Measurements from ENCODE around the gene LMBR1.
A peak's percentile ranks its signal among the peaks of the same experiment; 100 is the strongest.

LMBR1 gene

DNA sequence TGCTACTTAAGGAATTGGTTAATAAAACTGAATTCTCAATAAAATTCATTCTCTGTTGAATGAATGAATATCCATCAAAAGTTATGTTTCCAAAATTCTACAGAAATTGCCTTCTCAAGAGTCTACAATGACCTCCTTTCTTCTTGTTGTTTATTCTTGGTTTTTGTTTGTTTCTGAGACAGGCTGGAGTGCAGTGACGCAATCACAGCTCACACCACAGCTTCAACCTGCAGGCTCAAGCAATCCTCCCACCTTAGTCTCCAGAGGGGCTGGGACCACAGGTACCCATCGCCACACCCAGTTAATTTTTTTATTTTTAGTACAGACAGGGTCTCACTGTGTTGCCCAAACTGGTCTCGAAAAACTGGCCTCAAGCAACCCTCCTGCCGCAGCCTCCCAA is 97.6 kb downstream of the LMBR1 start:
- DNase-seq (ENCODE audit: low read depth, low spot score): no peak

DNA sequence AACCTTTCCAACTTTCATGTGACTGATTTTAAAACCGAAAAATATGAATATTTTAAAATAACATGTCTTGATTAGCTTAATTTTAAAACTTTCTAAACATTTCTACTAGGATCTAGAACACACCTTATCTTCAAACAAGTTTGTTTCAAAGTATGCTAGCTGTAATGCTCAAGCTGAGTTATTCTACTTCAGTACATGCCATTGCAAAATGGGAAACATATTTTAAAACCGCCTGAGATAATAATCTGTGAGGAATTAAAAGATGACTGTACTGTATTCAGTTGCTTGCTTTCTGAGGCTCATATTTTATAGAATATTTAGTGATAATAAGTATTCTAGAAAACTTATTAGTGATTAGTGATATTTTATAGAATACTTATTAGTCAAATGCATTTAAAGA is 99.6 kb downstream of the LMBR1 start:
- no peak for DNase-seq (ENCODE audit: low read depth, low spot score)

DNA sequence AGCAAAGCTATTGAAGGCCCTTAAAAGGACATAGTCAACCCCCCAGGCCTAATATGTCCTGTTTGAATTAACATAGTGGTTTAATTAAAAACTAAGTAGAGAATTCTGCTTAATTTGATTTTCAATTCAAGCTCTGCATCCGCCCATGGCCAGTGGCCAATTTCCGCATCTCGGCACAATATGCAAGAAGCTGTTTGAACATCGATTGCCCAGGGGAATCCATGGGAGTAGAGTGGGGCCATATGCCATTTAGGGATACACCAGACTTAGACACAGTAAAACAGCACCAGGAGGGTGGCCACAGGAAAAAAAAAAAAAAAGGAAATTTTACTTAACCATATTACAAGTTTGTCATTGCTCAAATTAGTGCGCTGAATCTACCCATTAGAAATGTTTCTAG is 100.4 kb downstream of the LMBR1 start:
- no peak for DNase-seq (ENCODE audit: low read depth, low spot score)

DNA sequence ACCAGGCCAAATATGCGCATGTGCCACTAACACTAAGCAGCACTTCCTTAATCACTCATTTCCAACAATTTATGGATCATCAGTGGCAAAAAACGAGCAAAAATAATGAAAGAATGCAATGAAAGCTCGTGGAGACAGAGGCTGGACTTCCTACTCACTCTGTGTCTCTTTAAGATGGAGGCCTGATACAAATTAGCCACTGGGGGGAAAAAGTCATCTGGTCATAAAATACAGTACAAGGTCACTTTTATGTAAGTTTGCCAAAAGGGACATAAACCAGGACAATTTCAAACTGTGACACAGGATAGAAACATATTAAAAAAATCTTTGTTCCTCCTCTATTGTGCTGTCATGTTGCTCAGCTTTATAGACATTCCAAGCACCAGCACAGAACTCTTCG is 101.7 kb downstream of the LMBR1 start:
- DNase-seq (ENCODE audit: low read depth, low spot score): no peak

GRCh38 chr7:156790264-156790663 is 102.7 kb downstream of the LMBR1 start:
- no peak for DNase-seq (ENCODE audit: low read depth, low spot score)

DNA sequence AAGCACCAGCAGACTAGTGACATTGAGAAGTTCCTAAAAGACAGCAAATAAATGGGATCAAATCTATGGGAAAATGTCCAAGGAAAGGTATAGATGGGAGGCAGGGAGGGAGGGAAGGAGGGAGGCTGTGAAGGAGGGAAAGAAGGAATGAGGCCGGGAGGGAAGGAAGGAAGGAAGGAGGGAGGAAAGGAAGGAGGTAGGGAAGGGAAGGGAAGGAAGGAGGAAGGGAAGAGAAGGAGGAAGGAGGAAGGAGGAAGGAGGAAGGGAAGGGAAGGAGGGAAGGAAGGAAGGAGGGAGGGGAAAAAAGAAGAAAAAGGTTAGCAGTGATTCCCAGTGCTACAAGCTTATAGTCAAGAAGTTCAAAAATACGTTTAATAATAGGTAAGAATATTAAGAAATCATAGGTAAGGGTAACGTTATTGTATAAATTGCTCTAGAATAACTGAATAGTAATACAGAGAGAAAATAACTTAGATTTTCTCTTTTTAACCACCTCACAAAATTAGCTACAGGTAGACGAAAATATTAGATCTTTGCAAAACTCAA is 106.9 kb downstream of the LMBR1 start:
- no peak for DNase-seq (ENCODE audit: low read depth, low spot score)

DNA sequence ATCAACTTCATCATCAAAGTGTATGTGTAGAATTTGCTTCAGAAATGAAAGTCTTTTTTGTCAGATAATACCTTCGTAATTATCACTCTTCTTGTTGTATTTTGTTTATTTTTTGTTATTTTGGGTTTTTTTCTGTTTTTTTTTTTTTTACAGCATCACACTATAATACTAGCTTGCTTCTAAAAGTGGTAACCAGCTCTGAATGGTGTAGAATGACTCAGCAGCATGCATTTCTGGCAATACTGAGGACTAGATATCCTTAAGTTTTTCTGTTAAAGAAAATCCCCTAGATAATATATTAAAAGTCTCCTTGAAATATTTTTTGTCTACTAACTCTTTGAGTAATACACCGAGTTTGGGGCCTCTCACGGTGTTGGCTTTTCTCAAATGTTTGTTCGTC is 109.1 kb downstream of the LMBR1 start:
- DNase-seq (ENCODE audit: low read depth, low spot score): no peak

GRCh38 chr7:156781972-156782371 is 111.0 kb downstream of the LMBR1 start:
- no peak for DNase-seq (ENCODE audit: low read depth, low spot score)

DNA sequence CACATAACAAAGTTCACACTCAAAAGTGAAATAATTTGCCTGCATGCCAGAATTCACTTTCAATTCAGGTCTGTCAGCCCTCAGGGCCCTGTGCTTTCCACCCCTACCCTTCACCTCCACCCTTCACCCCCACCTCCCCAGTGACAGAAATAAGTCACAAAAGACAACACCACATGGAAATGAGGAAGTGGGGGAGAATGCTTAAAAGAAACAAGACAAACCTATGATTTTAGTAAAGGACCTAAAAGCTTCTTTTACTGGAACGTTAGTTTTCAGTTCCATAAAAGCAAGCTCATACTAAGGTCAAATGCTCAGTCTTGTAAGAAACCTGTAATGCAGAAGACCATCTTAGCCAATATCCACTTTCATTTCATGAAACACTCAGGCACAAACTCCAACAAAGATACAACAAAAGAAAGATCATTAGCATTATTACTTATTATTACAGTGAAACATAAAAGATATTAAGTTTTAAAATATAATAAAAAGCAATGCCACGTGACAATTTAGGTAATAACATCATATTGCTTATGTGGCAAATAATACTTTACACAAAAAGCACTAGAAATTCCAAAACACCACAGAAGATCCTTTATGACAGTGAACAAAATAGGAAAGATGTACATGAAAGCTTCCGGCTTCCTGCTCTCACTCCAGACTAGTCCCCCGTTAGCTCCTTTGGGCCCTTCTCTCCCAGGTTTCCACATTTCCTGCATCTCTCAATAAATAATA is 112.1 kb downstream of the LMBR1 start:
- DNase-seq (ENCODE audit: low read depth, low spot score): no peak

DNA sequence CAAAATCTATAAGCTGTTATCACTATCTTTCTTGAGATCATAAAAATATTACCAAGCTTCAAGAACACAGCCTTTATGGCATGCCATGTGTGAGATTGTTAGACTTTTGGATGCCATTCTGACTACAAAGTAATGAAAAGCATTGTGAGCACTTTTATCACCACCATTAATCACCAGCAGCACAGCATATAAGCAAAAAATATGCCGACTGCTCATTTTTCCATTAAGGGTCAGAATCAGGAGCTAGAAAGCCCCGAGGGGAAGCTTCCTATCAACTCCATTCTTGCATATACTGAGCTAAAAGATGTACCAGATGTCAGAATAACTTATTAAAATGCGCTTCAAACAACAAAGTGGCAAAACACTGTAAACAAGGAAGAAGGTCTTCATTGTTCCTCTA is 114.3 kb downstream of the LMBR1 start:
- no peak for DNase-seq (ENCODE audit: low read depth, low spot score)

GRCh38 chr7:156778201-156778600 is 114.8 kb downstream of the LMBR1 start:
- no peak for DNase-seq (ENCODE audit: low read depth, low spot score)

DNA sequence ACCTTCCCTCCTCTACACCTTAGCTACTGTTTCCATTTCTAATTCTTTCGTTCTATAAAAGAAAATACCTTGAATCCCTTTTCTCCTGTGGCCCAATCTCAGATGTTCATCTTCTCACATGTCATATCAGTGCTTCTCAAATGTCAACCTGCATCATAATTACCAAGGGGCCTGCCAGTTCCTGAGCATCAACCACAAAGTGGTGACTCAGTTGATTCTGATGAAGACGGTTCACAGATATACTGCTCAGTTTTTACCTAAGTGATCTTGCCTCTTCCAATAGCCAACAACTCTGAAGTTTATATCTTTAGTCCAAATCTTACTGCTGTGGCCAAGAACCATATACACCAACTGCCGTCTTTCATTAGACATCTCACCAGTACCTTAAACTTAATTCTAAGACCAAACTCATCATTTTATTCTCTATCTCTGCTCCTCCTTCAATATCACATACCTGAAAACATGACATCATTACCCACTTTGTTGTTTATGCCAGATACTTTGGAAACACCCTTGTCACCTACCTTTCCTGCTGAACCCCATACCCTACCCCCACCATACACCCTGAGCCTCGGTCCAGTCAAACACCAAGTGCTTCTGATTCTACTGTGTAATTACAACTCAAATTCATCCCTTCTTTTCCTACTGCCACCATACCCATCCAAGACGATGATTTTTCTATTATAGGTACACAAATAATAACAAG is 115.5 kb downstream of the LMBR1 start:
- DNase-seq (ENCODE audit: low read depth, low spot score): peak; percentile 5

GRCh38 chr7:156776527-156776926 is 116.5 kb downstream of the LMBR1 start:
- no peak for DNase-seq (ENCODE audit: low read depth, low spot score)

GRCh38 chr7:156773966-156774365 is 119.0 kb downstream of the LMBR1 start:
- DNase-seq (ENCODE audit: low read depth, low spot score): no peak

DNA sequence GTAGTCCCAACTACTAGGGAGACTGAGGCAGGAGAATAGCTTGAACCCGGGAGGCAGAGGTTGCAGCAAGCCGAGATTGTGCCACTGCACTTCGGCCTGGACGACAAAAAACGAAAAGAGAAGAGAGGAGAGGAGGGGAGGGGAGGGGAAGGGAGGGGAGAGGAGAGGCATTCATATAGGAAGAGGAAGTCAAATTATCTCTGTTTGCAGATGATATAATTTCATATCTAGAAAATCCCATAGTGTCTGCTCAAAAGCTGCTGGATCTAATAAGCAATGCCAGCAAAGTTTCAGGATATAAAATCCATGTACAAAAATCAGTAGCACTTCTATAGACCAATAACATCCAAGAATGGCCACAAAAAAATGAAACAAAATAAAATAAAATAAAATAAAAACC is 120.3 kb downstream of the LMBR1 start:
- no peak for DNase-seq (ENCODE audit: low read depth, low spot score)

DNA sequence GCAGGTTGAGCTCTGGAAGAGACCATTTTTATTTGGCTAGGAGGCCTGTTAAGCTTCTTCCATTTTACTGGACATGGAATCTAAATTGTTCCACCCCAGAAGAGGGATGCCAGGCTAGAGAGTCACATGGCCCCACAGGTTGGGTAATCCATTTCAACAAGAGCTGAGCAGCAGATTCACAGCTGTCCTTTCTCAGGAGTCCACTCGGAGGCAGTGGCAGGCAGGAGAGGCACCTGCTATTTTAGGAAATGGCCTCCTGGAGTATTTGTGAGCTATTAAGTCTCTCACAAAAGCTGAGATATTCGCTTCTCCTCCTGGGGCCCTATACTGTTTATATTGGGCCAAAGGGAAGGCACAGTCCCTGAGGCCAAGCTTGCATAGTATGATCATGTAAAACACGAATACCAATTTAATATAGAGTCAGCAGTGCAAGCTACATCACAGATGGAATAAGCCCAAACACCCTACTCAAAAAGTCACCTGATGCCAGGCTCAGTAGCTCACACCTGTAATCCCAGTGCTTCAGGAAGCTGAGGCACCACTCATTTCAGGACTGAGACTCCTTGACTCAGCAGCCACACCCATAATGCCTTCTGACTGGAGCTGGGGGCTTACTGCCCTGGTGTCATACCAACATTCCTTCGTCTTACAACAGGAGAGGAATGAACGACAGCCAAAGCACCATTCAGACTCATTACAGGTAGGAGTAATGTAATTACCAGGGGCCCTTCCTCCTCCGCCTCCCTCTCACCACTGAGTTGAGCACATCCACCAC is 124.1 kb downstream of the LMBR1 start:
- DNase-seq (ENCODE audit: low read depth, low spot score): no peak

DNA sequence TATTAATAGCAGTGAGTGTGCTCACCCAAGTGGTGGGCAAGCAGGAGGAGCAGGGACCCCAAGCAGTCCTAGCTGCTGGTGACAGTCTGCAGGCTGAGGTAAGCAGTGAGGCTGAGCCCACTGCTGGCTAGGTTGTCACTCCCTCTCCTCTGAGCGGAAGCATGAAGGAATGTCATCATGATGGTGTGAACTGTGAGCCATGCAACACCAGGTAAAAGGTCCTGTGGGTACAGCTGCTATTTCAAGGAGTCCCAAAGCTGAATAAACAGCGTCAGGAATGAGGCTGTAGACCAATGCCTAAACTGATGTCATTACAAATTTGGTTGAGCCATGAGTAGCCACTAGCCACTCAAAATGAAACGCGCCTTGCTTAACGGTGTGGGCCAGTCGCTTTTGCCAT is 126.3 kb downstream of the LMBR1 start:
- no peak for DNase-seq (ENCODE audit: low read depth, low spot score)

DNA sequence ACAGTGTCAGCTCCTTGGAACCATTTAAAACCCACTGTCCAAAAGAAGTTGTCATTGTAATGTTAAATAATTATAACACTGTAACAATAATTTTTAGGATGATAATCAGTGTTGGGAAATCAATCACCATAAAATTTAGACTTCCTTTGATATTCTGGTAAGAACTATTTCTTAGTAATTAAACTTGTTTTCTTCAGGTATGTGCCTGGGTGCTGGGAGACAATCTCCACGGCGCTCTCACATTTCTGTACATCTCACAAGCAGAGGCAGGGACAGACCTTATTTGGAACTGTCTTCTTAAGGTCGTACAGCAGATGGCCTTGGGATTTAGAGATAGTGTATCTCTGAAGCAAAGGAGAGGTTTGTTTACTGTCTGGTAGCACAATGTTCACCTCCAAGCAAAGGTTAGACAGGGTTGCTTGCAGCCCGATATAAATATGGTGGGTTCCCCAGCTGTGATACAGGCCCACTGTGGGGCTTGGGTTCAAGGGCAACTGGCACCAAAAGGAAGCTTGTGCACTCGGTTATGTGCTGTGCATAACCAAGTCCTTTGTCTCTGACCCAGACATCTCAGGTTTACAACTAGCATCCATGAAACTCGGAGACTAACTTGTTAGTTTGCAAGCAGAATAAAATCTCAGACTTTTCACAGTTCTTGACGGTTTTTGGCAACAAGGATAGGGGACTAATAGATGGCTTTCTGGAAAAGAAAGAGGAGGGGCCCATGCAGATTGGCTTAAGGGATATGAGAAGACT is 126.9 kb downstream of the LMBR1 start:
- DNase-seq (ENCODE audit: low read depth, low spot score): no peak

DNA sequence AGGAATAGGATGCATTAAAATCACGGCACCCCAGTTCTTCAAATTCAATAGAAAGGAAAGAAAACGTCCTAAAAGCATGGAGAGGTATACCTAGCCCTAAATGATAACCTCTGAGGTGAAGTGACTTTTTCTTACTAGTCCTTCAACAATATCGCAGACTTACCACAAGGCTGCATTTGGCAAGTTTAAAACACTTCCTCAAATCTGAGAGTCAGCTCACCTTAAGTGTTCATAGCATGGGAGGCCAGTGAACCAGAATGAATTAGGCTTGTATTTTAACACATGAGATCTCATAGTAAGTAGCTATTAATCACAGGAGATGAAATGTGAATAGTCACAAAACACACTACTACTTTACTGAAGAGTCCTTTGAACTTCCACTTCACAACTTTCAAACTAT is 128.2 kb downstream of the LMBR1 start:
- DNase-seq (ENCODE audit: low read depth, low spot score): no peak

GRCh38 chr7:156764016-156764669 is 128.8 kb downstream of the LMBR1 start:
- no peak for DNase-seq (ENCODE audit: low read depth, low spot score)

GRCh38 chr7:156759579-156760202 is 133.3 kb downstream of the LMBR1 start:
- DNase-seq (ENCODE audit: low read depth, low spot score): no peak
